Activated CD4-positive, alpha-beta T cell treated with anti-CD3 and anti-CD28 coated beads, Interleukin-10, Interleukin-2, amounts not matched to agents 100 ng/mL and 50 ng/mL, durations not matched to agents 16 hours and 8 hours (primary cell): ENCODE data around the gene KLHL26.

Source experiments
- DNase-seq: peaks from one replicate; pipeline ENCODE4 v3.0.0-alpha.2; 2020

KLHL26 gene

GRCh38 chr19:18601875-18602274 lies 35.0 kb upstream of the KLHL26 start:
- no peak for DNase-seq

GRCh38 chr19:18603255-18603957 lies 33.4 kb upstream of the KLHL26 start:
- no peak for DNase-seq

GRCh38 chr19:18603958-18604819 lies 32.6 kb upstream of the KLHL26 start:
- no peak for DNase-seq

GRCh38 chr19:18604820-18605159 lies 32.0 kb upstream of the KLHL26 start:
- DNase-seq, result no peak

GRCh38 chr19:18605196-18605545 lies 31.7 kb upstream of the KLHL26 start:
- DNase-seq, result no peak

GRCh38 chr19:18605546-18606280 lies 31.1 kb upstream of the KLHL26 start:
- DNase-seq, result no peak

- DNase-seq, result no peak
Observed at GRCh38 chr19:18606281-18607225, 30.3 kb upstream of the KLHL26 start, which contains the start of gene CRLF1. Gene CRLF1 (minus strand): TSS chr19:18606799. CDS start chr19:18606656, 143 bp downstream.

GRCh38 chr19:18607226-18608101 lies 29.4 kb upstream of the KLHL26 start:
- no peak for DNase-seq

GRCh38 chr19:18608102-18608804 lies 28.6 kb upstream of the KLHL26 start:
- DNase-seq, result no peak

- no peak for DNase-seq
Observed at GRCh38 chr19:18608805-18609716, 27.8 kb upstream of the KLHL26 start.

GRCh38 chr19:18609717-18610051 lies 27.1 kb upstream of the KLHL26 start:
- no peak for DNase-seq

GRCh38 chr19:18610245-18610555 lies 26.6 kb upstream of the KLHL26 start:
- no peak for DNase-seq

- DNase-seq, result no peak
Observed at GRCh38 chr19:18610556-18611326, 26.1 kb upstream of the KLHL26 start.

GRCh38 chr19:18611327-18612050 lies 25.3 kb upstream of the KLHL26 start:
- no peak for DNase-seq

- DNase-seq, result no peak
Observed at GRCh38 chr19:18612051-18612771, 24.6 kb upstream of the KLHL26 start.

GRCh38 chr19:18612772-18613588 lies 23.8 kb upstream of the KLHL26 start, which contains the start of gene TMEM59L:
Gene TMEM59L (plus strand): TSS chr19:18612870. CDS start chr19:18612959, 89 bp downstream.
- DNase-seq, result no peak
